ENCODE data around the gene RIMOC1.

The RIMOC1 gene

GRCh38 chr5:41877408-41877807 lies 26.7 kb upstream of the RIMOC1 start:
- Histone ChIP-seq H3K27ac (replicated peaks) (no peak overlapping the region), H3K27me3 (ENCODE audit: insufficient read depth, poor library complexity, severe bottlenecking) (no peaks in the 10 kb centered on the region), H3K4me3 (replicated peaks; ENCODE audit: insufficient read depth, low read length) (no peak overlapping the region)
- TF ChIP-seq CTCF (IDR thresholded peaks at IDR 0.05; ENCODE audit: insufficient read depth, low read length) (no peak), GABPA (IDR thresholded peaks at IDR 0.05; ENCODE audit: low read depth) (no peak), POLR2AphosphoS5 (IDR thresholded peaks at IDR 0.05; ENCODE audit: low read depth) (no peak), SPI1 (IDR thresholded peaks at IDR 0.05; ENCODE audit: borderline replicate concordance, low read depth) (no peak), REST (IDR thresholded peaks at IDR 0.05; ENCODE audit: insufficient replicate concordance, low read depth) (no peak)
- DNase-seq (ENCODE audit: low read depth in 1 of 2, low spot score in 1 of 2): no peak

- H3K4me3 ChIP-seq (replicated peaks; ENCODE audit: insufficient read depth, low read length): no peak overlapping the region
- no peak for DNase-seq (ENCODE audit: low read depth in 1 of 2, low spot score in 1 of 2)
- no peak for TF ChIP-seq SPI1 (IDR thresholded peaks at IDR 0.05; ENCODE audit: borderline replicate concordance, low read depth)
- no peak for TF ChIP-seq REST (IDR thresholded peaks at IDR 0.05; ENCODE audit: insufficient replicate concordance, low read depth)
- no peak for TF ChIP-seq POLR2AphosphoS5 (IDR thresholded peaks at IDR 0.05; ENCODE audit: low read depth)
- TF ChIP-seq CTCF (IDR thresholded peaks at IDR 0.05; ENCODE audit: insufficient read depth, low read length): no peak
- no peak for TF ChIP-seq GABPA (IDR thresholded peaks at IDR 0.05; ENCODE audit: low read depth)
- H3K27me3 ChIP-seq (ENCODE audit: insufficient read depth, poor library complexity, severe bottlenecking): no peaks in the 10 kb centered on the region
- H3K27ac ChIP-seq (replicated peaks): no peak overlapping the region
Observed at GRCh38 chr5:41878173-41878572, 26.0 kb upstream of the RIMOC1 start.

GRCh38 chr5:41878643-41879478 lies 25.3 kb upstream of the RIMOC1 start:
- H3K4me3 ChIP-seq (replicated peaks; ENCODE audit: insufficient read depth, low read length): no peak overlapping the region
- H3K27ac ChIP-seq (replicated peaks): no peak overlapping the region
- no peaks in the 10 kb centered on the region for H3K27me3 ChIP-seq (ENCODE audit: insufficient read depth, poor library complexity, severe bottlenecking)
- TF ChIP-seq REST (IDR thresholded peaks at IDR 0.05; ENCODE audit: insufficient replicate concordance, low read depth) (no peak), GABPA (IDR thresholded peaks at IDR 0.05; ENCODE audit: low read depth) (no peak), POLR2AphosphoS5 (IDR thresholded peaks at IDR 0.05; ENCODE audit: low read depth) (no peak), SPI1 (IDR thresholded peaks at IDR 0.05; ENCODE audit: borderline replicate concordance, low read depth) (no peak), CTCF (IDR thresholded peaks at IDR 0.05; ENCODE audit: insufficient read depth, low read length) (no peak)
- no peak for DNase-seq (ENCODE audit: low read depth in 1 of 2, low spot score in 1 of 2)
